NT2/D1 (cell line): ENCODE measurements around the gene PLD5.
A peak's percentile ranks its signal among the peaks of the same experiment; 100 is the strongest.

Source experiments
- DNase-seq: peaks from one replicate; pipeline ENCODE4 v3.0.0-alpha.2; 2011; ENCODE audit warnings: low read depth, low spot score
- H3K27me3 ChIP-seq: 2 replicates; pipeline ENCODE4 v1.6.0; 2011; ENCODE audit warnings: mild to moderate bottlenecking; ENCODE audit not compliant: insufficient read length, insufficient read depth
- H3K36me3 ChIP-seq: 2 replicates; pipeline ENCODE4 v1.6.1; 2011; ENCODE audit warnings: mild to moderate bottlenecking, low read length, mixed read lengths; ENCODE audit not compliant: insufficient read depth, insufficient read length
- H3K4me1 ChIP-seq: 2 replicates; pipeline ENCODE4 v1.5.1; 2011; ENCODE audit not compliant: insufficient read depth, insufficient read length
- H3K4me3 ChIP-seq: 2 replicates; pipeline ENCODE4 v1.5.1; 2011; ENCODE audit warnings: low read depth; ENCODE audit not compliant: insufficient read length
- H3K9ac ChIP-seq: 2 replicates; pipeline ENCODE4 v1.6.0; 2011; ENCODE audit warnings: low read depth; ENCODE audit not compliant: insufficient read length
- H3K9me3 ChIP-seq: 2 replicates; pipeline ENCODE4 v1.5.1; 2011; ENCODE audit warnings: mild to moderate bottlenecking, low read length; ENCODE audit not compliant: insufficient read depth
- SUZ12 ChIP-seq: IDR thresholded peaks from 2 replicates; pipeline ENCODE4 v1.6.1; 2011; ENCODE audit not compliant: insufficient read length, insufficient read depth; ENCODE audit errors: extremely low read depth
- YY1 ChIP-seq: IDR thresholded peaks from 2 replicates; pipeline ENCODE4 v1.6.1; 2011; ENCODE audit not compliant: insufficient read length, insufficient read depth
- ZNF274 ChIP-seq: IDR thresholded peaks from 2 replicates; pipeline ENCODE4 v1.6.1; 2011; ENCODE audit warnings: mild to moderate bottlenecking, low read depth, low read length

Gene PLD5

GRCh38 chr1:242524571-242525359, at the start of gene PLD5:
Gene PLD5, minus strand, starts transcription at chr1:242524697.
- H3K4me1 ChIP-seq: peaks cover 2% of the 10 kb centered on the region
- peak within 1 kb of the TSS; percentile 76 for H3K4me3 ChIP-seq
- peak; percentile 40 for DNase-seq
- H3K9ac ChIP-seq: peak within 1 kb of the TSS; percentile 85
- TF ChIP-seq SUZ12 (no peak), ZNF274 (no peak), YY1 (no peak)
- H3K27me3 ChIP-seq: peaks cover 41% of the 10 kb centered on the region
- no peaks in the 10 kb centered on the region for H3K9me3 ChIP-seq
- H3K36me3 ChIP-seq: no peaks in the 10 kb centered on the region

- Histone ChIP-seq H3K36me3 (no peaks in the 10 kb centered on the region), H3K9me3 (peaks cover 7% of the 10 kb centered on the region; the same call in 1 of the 2 replicates), H3K4me3 (no peak overlapping the region), H3K27me3 (no peaks in the 10 kb centered on the region), H3K9ac (no peak overlapping the region), H3K4me1 (no peaks in the 10 kb centered on the region)
- no peak for TF ChIP-seq ZNF274
- TF ChIP-seq SUZ12: no peak
- TF ChIP-seq YY1: no peak
- no peak for DNase-seq
These were observed 45.4 kb upstream of the PLD5 start for GRCh38 chr1:242569867-242570266.

- DNase-seq: no peak
- TF ChIP-seq ZNF274 (no peak), SUZ12 (no peak), YY1 (no peak)
- H3K36me3 ChIP-seq: no peaks in the 10 kb centered on the region
- no peak overlapping the region for H3K9ac ChIP-seq
- no peaks in the 10 kb centered on the region for H3K27me3 ChIP-seq
- H3K9me3 ChIP-seq: peaks cover 7% of the 10 kb centered on the region; the same call in 1 of the 2 replicates
- no peak overlapping the region for H3K4me3 ChIP-seq
- no peaks in the 10 kb centered on the region for H3K4me1 ChIP-seq
These were observed 44.2 kb upstream of the PLD5 start for GRCh38 chr1:242568666-242569065.

- Histone ChIP-seq H3K9ac (no peak overlapping the region), H3K27me3 (no peaks in the 10 kb centered on the region), H3K36me3 (no peaks in the 10 kb centered on the region), H3K9me3 (peaks cover 7% of the 10 kb centered on the region; the same call in 1 of the 2 replicates), H3K4me3 (no peak overlapping the region), H3K4me1 (no peaks in the 10 kb centered on the region)
- no peak for TF ChIP-seq ZNF274
- no peak for TF ChIP-seq YY1
- no peak for TF ChIP-seq SUZ12
- no peak for DNase-seq
These were observed 43.1 kb upstream of the PLD5 start for GRCh38 chr1:242567596-242567995.

GRCh38 chr1:242556759-242557158, 32.3 kb upstream of the PLD5 start:
- no peak for DNase-seq
- Histone ChIP-seq H3K4me1 (no peaks in the 10 kb centered on the region), H3K27me3 (no peaks in the 10 kb centered on the region), H3K9ac (no peak overlapping the region), H3K36me3 (no peaks in the 10 kb centered on the region), H3K4me3 (no peak overlapping the region), H3K9me3 (no peaks in the 10 kb centered on the region)
- TF ChIP-seq YY1: no peak
- TF ChIP-seq SUZ12: no peak
- TF ChIP-seq ZNF274: no peak

- no peaks in the 10 kb centered on the region for H3K27me3 ChIP-seq
- H3K36me3 ChIP-seq: no peaks in the 10 kb centered on the region
- no peaks in the 10 kb centered on the region for H3K4me1 ChIP-seq
- DNase-seq: no peak
- H3K9ac ChIP-seq: no peak overlapping the region
- H3K9me3 ChIP-seq: no peaks in the 10 kb centered on the region
- TF ChIP-seq SUZ12 (no peak), ZNF274 (no peak), YY1 (no peak)
- H3K4me3 ChIP-seq: no peak overlapping the region
These were observed 31.8 kb upstream of the PLD5 start for GRCh38 chr1:242556276-242556675.

GRCh38 chr1:242554577-242554976, 30.1 kb upstream of the PLD5 start:
- Histone ChIP-seq H3K9ac (no peak overlapping the region), H3K4me3 (no peak overlapping the region), H3K27me3 (no peaks in the 10 kb centered on the region), H3K36me3 (no peaks in the 10 kb centered on the region), H3K4me1 (no peaks in the 10 kb centered on the region), H3K9me3 (no peaks in the 10 kb centered on the region)
- DNase-seq: no peak
- TF ChIP-seq YY1 (no peak), ZNF274 (no peak), SUZ12 (no peak)
